Activated CD8-positive, alpha-beta memory T cell treated with anti-CD3 and anti-CD28 coated beads, Interleukin-2, amount 50 U/mL, for 24 hours (primary cell): ENCODE results near the gene STK33.

ENCODE experiments used
- DNase-seq: peaks from one replicate; pipeline ENCODE4 v3.0.0-alpha.2; 2020; ENCODE audit errors: extremely low read depth

Gene STK33

GRCh38 chr11:8603696-8604077, 9.7 kb upstream of the STK33 start:
- no peak for DNase-seq

GRCh38 chr11:8601376-8602133, 7.5 kb upstream of the STK33 start:
- DNase-seq: no peak

- no peak for DNase-seq
Measured at GRCh38 chr11:8598506-8598905, 4.5 kb upstream of the STK33 start.

GRCh38 chr11:8597182-8597581, 3.2 kb upstream of the STK33 start:
- no peak for DNase-seq

- no peak for DNase-seq
Measured at GRCh38 chr11:8596504-8597046, 2.5 kb upstream of the STK33 start.

- DNase-seq: no peak
Measured at GRCh38 chr11:8593455-8593854, 573 bp downstream of the STK33 start.

GRCh38 chr11:8587915-8588314, 6.1 kb downstream of the STK33 start:
- no peak for DNase-seq

- DNase-seq: no peak
Measured at GRCh38 chr11:8586805-8587204, 7.2 kb downstream of the STK33 start.

GRCh38 chr11:8586184-8586583, 7.8 kb downstream of the STK33 start:
- no peak for DNase-seq

- no peak for DNase-seq
Measured at GRCh38 chr11:8584511-8584910, 9.5 kb downstream of the STK33 start.

- DNase-seq: no peak
Measured at GRCh38 chr11:8584082-8584481, 9.9 kb downstream of the STK33 start.

GRCh38 chr11:8581300-8581699, 12.7 kb downstream of the STK33 start:
- DNase-seq: no peak

GRCh38 chr11:8577791-8578581, 16.0 kb downstream of the STK33 start:
- DNase-seq: no peak

- DNase-seq: no peak
Measured at GRCh38 chr11:8574798-8575197, 19.2 kb downstream of the STK33 start.

GRCh38 chr11:8573777-8574176, 20.3 kb downstream of the STK33 start:
- no peak for DNase-seq

GRCh38 chr11:8567602-8568198, 26.3 kb downstream of the STK33 start:
- DNase-seq: no peak

- DNase-seq: no peak
Measured at GRCh38 chr11:8566613-8567210, 27.3 kb downstream of the STK33 start.

- no peak for DNase-seq
Measured at GRCh38 chr11:8564526-8564925, 29.5 kb downstream of the STK33 start.

- DNase-seq: no peak
Measured at GRCh38 chr11:8561461-8561860, 32.6 kb downstream of the STK33 start.

GRCh38 chr11:8558436-8558835, 35.6 kb downstream of the STK33 start:
- no peak for DNase-seq

- no peak for DNase-seq
Measured at GRCh38 chr11:8545698-8546366, 48.2 kb downstream of the STK33 start.

- no peak for DNase-seq
Measured at GRCh38 chr11:8544807-8545206, 49.2 kb downstream of the STK33 start.
